ENCODE measurements around the gene PRDM11.

DNA sequence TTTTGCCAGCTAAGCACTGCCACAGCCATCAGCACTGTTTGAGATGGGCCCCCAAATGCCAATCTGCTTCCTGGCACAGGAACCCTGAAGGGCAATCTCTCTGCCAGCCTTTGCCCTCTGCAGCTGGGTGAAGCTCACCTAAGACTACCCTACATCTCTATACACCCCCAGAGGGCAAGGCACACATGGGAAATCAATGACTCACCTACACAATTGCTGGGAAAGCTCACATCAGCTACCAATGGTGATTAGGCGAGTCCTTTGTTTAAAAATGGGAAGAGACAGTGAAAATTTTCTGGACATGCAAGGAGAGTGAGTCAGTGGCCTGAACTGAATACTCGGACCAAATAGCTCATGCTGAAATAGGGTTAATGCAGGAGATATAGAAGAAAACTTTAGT, 12.6 kb upstream of the PRDM11 start:
- no peak for TF ChIP-seq CTCF (conservative IDR thresholded peaks at IDR 0.05)
- no peak for TF ChIP-seq ZFX (IDR thresholded peaks at IDR 0.05)

All from C4-2B (cell line).